ENCODE data around the gene C16orf46. TPM values are rescaled to one million over a fixed set of nuclear protein-coding genes. Genes with fewer than 3 reads are reported as not detected.
"Not testable (repeated sequence)": the region's sequence is repeated elsewhere in the genome, so short reads cannot be mapped to it uniquely, and the experiment has no call there.

Gene C16orf46
- total and polyA plus RNA-seq, 12 donors = 0.17 to 6.0 (median 0.59) TPM; not detected in 3

DNA sequence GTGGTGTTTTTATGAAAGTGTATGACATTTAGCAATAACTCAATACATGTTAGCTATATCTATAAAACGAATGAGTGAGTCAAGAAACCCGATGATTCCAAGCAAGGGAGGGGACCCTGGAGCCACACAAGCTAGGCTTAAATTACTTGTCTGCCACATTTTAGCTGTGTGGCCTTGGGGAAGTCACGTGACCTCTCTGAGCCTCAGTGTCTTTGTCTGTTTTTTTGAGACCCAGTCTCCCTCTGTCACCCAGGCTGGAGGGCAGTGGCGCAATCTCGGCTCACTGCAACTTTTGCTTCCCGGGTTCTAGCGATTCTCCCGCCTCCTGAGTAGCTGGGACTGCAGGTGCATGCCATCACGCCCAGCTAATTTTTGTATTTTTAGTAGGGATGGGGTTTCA, 39.2 kb upstream of the C16orf46 start:
- no peak for TF ChIP-seq POLR2A (IDR thresholded peaks at IDR 0.05)
- TF ChIP-seq, protein P1, sequence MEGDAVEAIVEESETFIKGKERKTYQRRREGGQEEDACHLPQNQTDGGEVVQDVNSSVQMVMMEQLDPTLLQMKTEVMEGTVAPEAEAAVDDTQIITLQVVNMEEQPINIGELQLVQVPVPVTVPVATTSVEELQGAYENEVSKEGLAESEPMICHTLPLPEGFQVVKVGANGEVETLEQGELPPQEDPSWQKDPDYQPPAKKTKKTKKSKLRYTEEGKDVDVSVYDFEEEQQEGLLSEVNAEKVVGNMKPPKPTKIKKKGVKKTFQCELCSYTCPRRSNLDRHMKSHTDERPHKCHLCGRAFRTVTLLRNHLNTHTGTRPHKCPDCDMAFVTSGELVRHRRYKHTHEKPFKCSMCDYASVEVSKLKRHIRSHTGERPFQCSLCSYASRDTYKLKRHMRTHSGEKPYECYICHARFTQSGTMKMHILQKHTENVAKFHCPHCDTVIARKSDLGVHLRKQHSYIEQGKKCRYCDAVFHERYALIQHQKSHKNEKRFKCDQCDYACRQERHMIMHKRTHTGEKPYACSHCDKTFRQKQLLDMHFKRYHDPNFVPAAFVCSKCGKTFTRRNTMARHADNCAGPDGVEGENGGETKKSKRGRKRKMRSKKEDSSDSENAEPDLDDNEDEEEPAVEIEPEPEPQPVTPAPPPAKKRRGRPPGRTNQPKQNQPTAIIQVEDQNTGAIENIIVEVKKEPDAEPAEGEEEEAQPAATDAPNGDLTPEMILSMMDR (IDR thresholded peaks at IDR 0.05) = no peak
- no peak overlapping the region for H3K4me3 ChIP-seq
- H3K27ac ChIP-seq = no peak overlapping the region
- no peaks in the 10 kb centered on the region for H3K9me3 ChIP-seq (replicated peaks in 1 of 3)
- 74 to 87% (median 79%) methylated on average over 8 to 9 of the region's 9 CpGs for WGBS, 4 donors
- DNase-seq = no peak
- intact Hi-C loops (cut with DNase I) = no loop called here
- no peaks in the 10 kb centered on the region for H3K27me3 ChIP-seq
- H3K36me3 ChIP-seq (replicated peaks in 1 of 2) = no peaks in the 10 kb centered on the region
- no peaks in the 10 kb centered on the region for H3K4me1 ChIP-seq (replicated peaks in 1 of 2)

DNA sequence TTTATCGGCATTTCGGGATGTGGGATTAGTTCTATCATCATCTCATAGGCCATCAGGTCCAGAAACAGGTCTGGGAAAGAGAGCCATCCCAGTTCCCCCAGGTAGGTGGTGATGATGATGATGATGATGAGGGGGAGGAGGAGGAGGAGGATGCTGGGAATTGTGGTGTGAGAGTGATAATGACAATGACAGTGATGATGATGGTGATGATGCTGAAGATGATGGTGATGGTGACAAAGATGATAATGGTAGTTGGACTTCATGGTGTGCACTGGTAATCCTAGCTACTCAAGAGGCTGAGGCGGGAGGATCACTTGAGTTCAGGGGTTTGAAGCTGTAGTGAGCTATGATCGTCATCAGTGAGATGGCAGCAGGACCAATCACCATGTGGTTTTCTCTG, 35.4 kb upstream of the C16orf46 start:
- DNase-seq = no peak
- Histone ChIP-seq H3K36me3 (replicated peaks in 1 of 2) (no peaks in the 10 kb centered on the region), H3K4me1 (replicated peaks in 1 of 2) (no peaks in the 10 kb centered on the region), H3K9me3 (replicated peaks in 1 of 3) (no peaks in the 10 kb centered on the region), H3K27ac (no peak overlapping the region), H3K27me3 (no peaks in the 10 kb centered on the region), H3K4me3 (no peak overlapping the region)
- WGBS, 4 donors = 85 to 92% (median 91%) methylated on average over 4 of the region's 4 CpGs
- TF ChIP-seq, protein P1 (IDR thresholded peaks at IDR 0.05) = no peak
- TF ChIP-seq POLR2A (IDR thresholded peaks at IDR 0.05) = no peak
- intact Hi-C loops (cut with DNase I) = no loop called here

DNA sequence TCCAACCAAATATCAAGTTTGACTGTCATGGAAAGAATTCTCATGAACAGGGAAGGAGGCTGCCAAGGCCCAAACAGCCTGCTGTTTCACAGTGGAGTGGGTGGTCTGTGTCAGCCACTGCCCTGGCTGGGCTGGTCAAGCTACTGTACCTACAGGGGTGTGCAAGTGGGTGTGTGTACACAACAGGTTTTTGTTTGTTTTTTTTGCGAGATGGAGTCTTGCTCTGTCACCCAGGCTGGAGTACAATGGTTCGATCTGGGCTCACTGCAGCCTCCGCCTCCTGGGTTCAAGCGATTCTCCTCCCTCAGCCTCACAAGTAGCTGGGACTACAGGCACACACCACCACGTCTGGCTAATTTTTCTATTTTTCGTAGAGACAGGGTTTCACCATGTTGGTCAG, 32.2 kb upstream of the C16orf46 start:
- H3K27ac ChIP-seq; H3K36me3 ChIP-seq (replicated peaks in 1 of 2); DNase-seq; H3K4me3 ChIP-seq; intact Hi-C loops (cut with DNase I); H3K27me3 ChIP-seq; H3K4me1 ChIP-seq (replicated peaks in 1 of 2); H3K9me3 ChIP-seq (replicated peaks in 1 of 3): not testable (repeated sequence)
- WGBS, 4 donors = 89 to 93% (median 90%) methylated on average over 6 of the region's 6 CpGs

DNA sequence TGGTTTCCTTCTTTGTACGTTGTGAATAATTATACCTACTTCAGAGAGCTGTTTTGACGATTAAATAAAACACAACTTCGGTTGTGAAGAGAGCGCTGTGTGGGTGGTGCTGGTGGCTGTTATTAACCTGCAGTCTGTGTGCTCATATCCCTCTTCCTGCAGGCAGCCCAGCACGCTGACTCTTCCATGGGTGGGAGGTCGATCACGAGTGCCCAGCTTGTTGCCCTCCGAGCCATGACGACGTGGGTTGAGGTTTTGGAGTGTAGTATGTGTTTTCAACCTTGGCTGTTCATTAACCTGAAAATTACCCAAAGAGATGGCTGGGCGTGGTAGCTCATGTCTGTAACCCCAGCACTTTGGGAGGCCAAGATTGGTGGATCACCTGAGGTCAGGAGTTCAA, 30.5 kb upstream of the C16orf46 start:
- Histone ChIP-seq H3K9me3 (replicated peaks in 1 of 3) (no peaks in the 10 kb centered on the region), H3K36me3 (replicated peaks in 1 of 2) (no peaks in the 10 kb centered on the region), H3K4me3 (no peak overlapping the region), H3K27me3 (no peaks in the 10 kb centered on the region), H3K27ac (no peak overlapping the region), H3K4me1 (replicated peaks in 1 of 2) (no peaks in the 10 kb centered on the region)
- no peak for DNase-seq
- WGBS, 4 donors = 83 to 89% (median 85%) methylated on average over 11 of the region's 11 CpGs
- TF ChIP-seq POLR2A (IDR thresholded peaks at IDR 0.05) = no peak
- TF ChIP-seq, protein P1 (IDR thresholded peaks at IDR 0.05) = no peak
- intact Hi-C loops (cut with DNase I) = no loop called here

DNA sequence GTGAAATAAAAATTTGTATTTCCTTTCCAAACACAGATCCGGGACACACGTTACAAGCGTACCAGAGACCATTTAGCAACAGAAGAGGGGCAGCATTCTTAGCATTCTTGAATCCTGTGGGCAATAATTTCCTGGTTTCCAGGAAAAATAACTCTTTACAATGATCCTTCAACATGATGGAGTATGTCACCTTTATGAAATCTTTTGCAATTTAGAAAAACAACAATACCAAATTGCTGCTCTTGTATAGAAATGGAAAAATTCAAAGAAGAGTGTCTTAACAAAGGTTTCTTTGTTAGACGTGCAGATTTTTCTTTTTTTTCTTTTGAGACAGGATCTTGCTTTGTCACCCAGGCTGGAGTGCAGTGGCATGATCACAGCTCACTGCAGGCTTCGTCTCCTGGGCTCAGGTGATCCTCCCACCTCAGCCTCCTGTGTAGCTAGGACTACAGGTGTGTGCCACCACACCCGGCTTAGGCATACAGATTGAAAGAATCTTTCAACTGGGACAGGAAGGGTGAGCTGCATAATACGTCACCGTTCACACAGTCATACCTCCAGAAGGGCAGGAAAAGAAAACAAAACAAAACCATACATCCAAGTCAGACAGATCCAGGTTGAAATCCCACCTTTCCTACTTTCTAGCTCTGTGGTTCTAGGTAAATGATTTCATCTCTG, 29.9 kb upstream of the C16orf46 start:
- H3K4me3 ChIP-seq = no peak overlapping the region
- H3K4me1 ChIP-seq (replicated peaks in 1 of 2) = no peaks in the 10 kb centered on the region
- no peak for DNase-seq
- no peak overlapping the region for H3K27ac ChIP-seq
- no peaks in the 10 kb centered on the region for H3K27me3 ChIP-seq
- intact Hi-C loops (cut with DNase I) = no loop called here
- TF ChIP-seq POLR2A (IDR thresholded peaks at IDR 0.05) = no peak
- TF ChIP-seq, protein P1 (IDR thresholded peaks at IDR 0.05) = no peak
- no peaks in the 10 kb centered on the region for H3K9me3 ChIP-seq (replicated peaks in 1 of 3)
- no peaks in the 10 kb centered on the region for H3K36me3 ChIP-seq (replicated peaks in 1 of 2)
- WGBS, 4 donors = 54 to 69% (median 61%) methylated on average over 8 of the region's 8 CpGs
